ENCODE data around the gene ARAP2.

- no peak for TF ChIP-seq CTCF (IDR thresholded peaks at IDR 0.05; ENCODE audit: borderline replicate concordance, extremely low read depth, low read length, poor library complexity, severe bottlenecking)
- no peak for TF ChIP-seq EZH2 (IDR thresholded peaks at IDR 0.05; ENCODE audit: borderline replicate concordance, low read depth, low read length, severe bottlenecking)
Observed at GRCh38 chr4:36174570-36174969, 69.7 kb downstream of the ARAP2 start.

Data from DND-41 (cell line).